ENCODE measurements around the gene RAE1. TPM values are rescaled to one million over a fixed set of nuclear protein-coding genes. Genes with fewer than 3 reads are reported as not detected.

Gene RAE1
- total RNA-seq, 4 donors from 2014 or later = 30.5 to 45.7 (median 34.5) TPM

DNA sequence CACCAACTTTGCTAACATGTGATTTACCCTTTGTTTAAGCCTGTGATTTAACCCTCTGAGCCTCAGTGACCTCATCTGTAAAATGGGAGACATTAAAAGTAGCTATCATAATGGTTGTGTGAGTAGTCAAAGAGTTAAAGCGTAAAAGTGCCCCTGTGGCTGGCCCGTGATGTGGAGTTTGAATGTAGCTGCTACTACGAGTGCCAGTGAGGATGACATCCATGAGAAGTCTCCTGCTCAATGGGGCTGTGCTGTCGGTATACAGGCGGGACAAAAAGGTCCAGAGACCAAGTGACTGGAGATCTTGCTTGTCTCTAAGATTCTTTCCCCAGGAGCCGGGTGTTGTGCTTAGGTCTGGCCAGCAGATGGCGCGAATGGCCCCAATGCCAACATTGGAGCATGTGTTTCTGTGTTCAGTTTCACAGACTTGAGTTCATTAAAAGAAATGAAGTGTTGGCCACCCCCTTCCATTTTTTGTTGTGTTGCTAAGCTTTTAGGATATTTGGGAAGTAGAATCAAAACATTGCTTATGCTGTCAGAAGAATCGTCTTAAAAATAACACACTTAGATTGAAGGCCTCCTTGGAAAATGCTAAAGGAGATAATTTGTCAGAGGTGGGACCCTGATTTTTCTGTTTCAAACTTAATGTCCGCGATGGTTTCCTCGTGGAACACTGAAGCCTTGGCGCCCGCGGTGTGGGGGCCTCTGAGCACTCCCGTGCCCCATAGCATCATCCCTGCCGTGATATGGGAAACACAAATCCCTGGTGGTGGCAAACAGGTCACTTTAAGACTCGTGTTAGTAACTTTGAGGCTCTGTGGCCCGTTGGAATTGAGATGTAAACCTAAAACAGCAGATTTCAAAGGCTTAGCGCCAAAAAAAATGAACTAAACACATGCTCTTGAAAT, 30.8 kb downstream of the RAE1 start:
- DNase-seq (ENCODE audit: low spot score in 2 of 2) = peak; percentile 84 to 97
- no peak for TF ChIP-seq POLR2A (IDR thresholded peaks at IDR 0.05)
- peak in 1 of 3 donors; percentile 77 for TF ChIP-seq CTCF (IDR thresholded peaks at IDR 0.05)
- no peak overlapping the region for H3K4me3 ChIP-seq (ENCODE audit: low read depth, poor library complexity, severe bottlenecking)
- intact Hi-C loops (cut with DNase I; ENCODE audit: low total_unique reads) = loop anchor here (2.0 kb wide), 1 partner anchor 111 kb away; no protein-coding TSS in a partner anchor
- 48% methylated on average over 20 of the region's 20 CpGs for WGBS, 2 donors

DNA sequence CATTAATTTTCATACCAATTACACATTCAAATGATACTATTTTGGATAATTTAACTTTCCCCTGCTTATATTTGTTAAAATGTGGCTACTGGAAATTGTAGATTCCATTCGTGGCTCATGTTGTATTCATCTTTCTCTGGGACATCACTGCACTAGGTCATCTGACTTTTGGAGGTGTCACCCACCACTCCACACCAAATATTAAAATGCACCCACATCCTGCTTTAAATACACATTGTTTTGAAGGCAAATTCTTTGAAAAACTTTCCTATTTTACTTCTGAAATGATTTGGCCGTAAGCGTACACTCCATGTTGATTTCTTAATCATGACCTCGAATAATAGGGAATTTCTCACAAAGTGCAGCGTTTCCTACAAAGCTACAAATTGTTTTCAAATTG, 31.5 kb downstream of the RAE1 start:
- WGBS, 2 donors = 87% methylated on average over 5 of the region's 5 CpGs
- no peak overlapping the region for H3K4me3 ChIP-seq (ENCODE audit: low read depth, poor library complexity, severe bottlenecking)
- intact Hi-C loops (cut with DNase I; ENCODE audit: low total_unique reads) = no loop called here
- DNase-seq (ENCODE audit: low spot score in 2 of 2) = no peak
- no peak for TF ChIP-seq CTCF (IDR thresholded peaks at IDR 0.05)
- TF ChIP-seq POLR2A (IDR thresholded peaks at IDR 0.05) = no peak

DNA sequence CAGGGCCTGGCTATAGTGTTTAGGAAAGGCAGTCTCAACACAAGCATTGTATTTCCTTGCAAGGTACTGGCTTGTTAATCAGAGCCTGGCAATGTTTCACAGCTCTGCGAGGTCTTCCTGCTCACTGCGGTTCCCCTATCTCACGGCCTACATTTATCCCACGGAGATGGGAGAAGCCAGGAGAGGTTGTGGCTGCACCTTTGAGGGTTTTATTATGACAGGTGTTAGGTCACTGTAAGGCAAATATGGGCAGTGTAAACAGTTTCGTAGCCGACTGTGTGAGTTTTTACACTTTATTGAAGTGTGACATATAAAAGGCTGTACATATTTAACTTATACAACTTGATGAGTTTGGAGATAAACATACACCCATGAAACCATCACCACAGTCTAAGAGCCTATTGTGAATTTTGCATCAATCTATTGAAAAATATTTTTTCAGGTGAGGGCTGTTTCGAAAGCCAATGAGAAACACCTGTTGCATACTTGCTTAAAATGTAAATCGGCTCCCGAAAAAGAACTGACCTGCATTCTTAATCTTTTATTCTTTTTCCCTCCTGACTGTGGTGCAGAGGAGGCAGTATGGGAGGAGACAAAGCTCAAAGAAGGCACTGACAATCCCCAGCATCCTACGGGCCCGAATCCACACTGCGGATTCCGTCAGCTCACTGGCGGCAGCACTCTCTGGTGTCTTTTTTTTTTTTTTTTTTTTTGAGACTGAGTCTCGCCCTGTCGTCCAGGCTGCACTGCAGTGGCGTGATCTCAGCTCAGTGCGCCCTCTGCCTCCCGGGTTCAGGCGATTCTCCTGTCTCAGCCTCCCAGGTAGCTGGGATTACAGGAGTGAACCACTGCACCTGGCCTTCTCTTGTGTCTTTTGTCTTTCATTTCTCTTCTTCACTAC, 32.6 kb downstream of the RAE1 start:
- intact Hi-C loops (cut with DNase I; ENCODE audit: low total_unique reads) = no loop called here
- no peak overlapping the region for H3K4me3 ChIP-seq (ENCODE audit: low read depth, poor library complexity, severe bottlenecking)
- WGBS, 2 donors = 94 to 95% methylated on average over 20 of the region's 20 CpGs
- no peak for TF ChIP-seq POLR2A (IDR thresholded peaks at IDR 0.05)
- TF ChIP-seq CTCF (IDR thresholded peaks at IDR 0.05) = no peak
- DNase-seq (ENCODE audit: low spot score in 2 of 2) = no peak

DNA sequence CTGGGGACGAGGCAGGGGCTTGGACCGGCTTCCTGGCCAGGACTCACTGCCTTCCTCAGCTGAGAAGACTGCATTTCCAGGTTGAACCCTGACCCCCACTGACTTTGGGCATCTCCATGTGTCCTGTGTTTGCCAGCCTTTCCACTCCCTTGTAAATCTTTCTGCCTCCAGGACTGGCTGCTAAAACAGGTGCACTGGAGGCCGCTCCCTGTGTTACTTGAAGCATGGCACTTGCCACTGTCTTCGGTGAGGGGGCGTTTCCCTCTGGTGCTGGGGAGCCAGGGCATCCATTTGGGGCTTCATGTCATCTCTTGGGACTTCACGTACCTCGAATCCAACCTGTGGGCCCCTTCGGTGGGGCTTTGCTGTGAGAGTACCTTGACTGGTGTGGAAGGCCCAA, 33.4 kb downstream of the RAE1 start:
- H3K4me3 ChIP-seq (ENCODE audit: low read depth, poor library complexity, severe bottlenecking) = no peak overlapping the region
- TF ChIP-seq POLR2A (IDR thresholded peaks at IDR 0.05) (no peak), CTCF (IDR thresholded peaks at IDR 0.05) (no peak)
- 97 to 98% methylated on average over 8 of the region's 8 CpGs for WGBS, 2 donors
- peak in 1 of 2 donors; percentile 71 for DNase-seq (ENCODE audit: low spot score in 2 of 2)
- intact Hi-C loops (cut with DNase I; ENCODE audit: low total_unique reads) = no loop called here

DNA sequence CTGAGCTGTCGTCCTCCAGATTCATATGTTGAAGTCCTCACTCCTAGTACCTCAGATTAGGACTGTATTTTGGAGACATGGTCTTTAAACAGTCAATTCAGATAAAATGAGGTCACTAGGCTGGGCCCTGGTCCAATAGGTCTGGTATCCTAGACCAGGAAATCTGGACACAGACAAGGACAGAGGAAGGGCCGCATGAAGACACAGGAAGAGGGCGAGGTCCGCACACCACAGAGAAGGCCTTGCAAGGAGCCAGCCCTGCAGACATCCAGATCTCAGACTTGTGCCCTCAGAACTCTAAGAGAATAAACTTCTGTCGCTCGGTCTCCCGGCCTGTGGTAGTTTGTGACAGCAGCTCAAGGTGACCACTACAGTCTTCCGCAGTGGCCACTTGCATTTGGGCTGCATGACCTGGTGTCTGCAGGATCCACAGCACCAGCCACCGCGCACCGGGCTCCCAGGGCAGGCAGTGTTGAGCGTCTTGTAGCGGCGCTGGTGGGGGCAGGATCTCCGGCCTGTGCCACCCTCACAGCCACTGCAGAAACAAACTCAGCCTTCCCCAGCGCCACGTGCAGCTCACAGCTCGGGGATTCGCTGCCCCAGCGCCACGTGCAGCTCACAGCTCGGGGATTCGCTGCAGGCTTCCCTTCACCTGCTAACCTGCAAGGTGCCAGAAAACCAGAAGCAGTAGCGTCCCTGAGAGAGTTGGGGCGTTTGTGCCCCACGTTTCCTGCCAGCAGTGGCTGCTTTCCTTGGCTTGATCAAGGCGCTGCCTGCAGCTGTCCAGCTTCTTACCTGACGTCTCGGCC, 34.1 kb downstream of the RAE1 start:
- intact Hi-C loops (cut with DNase I; ENCODE audit: low total_unique reads) = no loop called here
- H3K4me3 ChIP-seq (ENCODE audit: low read depth, poor library complexity, severe bottlenecking) = no peak overlapping the region
- peak in 1 of 2 donors; percentile 80 for DNase-seq (ENCODE audit: low spot score in 2 of 2)
- no peak for TF ChIP-seq CTCF (IDR thresholded peaks at IDR 0.05)
- no peak for TF ChIP-seq POLR2A (IDR thresholded peaks at IDR 0.05)
- 88 to 92% methylated on average over 29 of the region's 29 CpGs for WGBS, 2 donors

Data from lower leg skin (tissue), 4 donors.